ENCODE measurements around the gene PRDM4.

The PRDM4 gene, protein sequence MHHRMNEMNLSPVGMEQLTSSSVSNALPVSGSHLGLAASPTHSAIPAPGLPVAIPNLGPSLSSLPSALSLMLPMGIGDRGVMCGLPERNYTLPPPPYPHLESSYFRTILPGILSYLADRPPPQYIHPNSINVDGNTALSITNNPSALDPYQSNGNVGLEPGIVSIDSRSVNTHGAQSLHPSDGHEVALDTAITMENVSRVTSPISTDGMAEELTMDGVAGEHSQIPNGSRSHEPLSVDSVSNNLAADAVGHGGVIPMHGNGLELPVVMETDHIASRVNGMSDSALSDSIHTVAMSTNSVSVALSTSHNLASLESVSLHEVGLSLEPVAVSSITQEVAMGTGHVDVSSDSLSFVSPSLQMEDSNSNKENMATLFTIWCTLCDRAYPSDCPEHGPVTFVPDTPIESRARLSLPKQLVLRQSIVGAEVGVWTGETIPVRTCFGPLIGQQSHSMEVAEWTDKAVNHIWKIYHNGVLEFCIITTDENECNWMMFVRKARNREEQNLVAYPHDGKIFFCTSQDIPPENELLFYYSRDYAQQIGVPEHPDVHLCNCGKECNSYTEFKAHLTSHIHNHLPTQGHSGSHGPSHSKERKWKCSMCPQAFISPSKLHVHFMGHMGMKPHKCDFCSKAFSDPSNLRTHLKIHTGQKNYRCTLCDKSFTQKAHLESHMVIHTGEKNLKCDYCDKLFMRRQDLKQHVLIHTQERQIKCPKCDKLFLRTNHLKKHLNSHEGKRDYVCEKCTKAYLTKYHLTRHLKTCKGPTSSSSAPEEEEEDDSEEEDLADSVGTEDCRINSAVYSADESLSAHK
- 85.3 to 92.0 (median 86.7) reads per million in 4 experiments for total RNA-seq

DNA sequence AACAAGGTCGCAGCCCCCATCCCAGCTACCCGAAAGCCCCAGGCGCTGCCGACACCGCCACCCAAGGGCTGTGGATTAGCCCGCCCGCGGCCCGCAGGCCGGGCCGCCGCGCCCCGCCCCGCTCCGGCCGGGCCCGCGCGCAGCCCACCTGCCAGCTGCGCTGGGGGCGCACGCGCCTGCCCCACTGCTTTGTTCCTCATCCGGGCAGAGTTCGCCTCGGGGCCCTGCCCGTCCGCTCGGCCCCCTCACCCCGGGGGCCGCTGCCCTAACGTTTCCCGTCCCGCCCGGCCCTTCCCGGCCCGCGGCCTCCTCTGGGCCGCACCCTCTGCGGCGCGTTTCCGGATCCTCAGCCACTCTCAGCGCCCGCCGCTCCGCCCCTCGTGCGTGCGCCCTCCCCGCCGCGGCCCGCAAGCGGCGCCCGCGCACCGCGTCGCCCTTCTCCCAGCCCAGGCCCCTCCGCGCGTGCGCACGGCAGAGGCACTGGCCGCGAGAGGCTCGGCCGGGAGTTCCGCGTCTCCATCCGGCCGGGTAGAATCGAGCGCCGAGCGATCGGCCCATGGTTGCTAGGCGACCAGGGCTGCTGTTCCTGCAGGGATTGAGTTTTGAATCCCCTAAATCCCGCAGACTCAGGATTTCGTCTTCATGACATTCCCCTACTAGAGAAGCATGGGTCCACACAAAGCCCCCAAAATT lies at the start of gene PRDM4:
PRDM4 (minus strand) TSS at position 329 of the 693 bp plus-strand sequence. CDS start 622 bp downstream, outside the sequence.
- peak; percentile 79 for DNase-seq

DNA sequence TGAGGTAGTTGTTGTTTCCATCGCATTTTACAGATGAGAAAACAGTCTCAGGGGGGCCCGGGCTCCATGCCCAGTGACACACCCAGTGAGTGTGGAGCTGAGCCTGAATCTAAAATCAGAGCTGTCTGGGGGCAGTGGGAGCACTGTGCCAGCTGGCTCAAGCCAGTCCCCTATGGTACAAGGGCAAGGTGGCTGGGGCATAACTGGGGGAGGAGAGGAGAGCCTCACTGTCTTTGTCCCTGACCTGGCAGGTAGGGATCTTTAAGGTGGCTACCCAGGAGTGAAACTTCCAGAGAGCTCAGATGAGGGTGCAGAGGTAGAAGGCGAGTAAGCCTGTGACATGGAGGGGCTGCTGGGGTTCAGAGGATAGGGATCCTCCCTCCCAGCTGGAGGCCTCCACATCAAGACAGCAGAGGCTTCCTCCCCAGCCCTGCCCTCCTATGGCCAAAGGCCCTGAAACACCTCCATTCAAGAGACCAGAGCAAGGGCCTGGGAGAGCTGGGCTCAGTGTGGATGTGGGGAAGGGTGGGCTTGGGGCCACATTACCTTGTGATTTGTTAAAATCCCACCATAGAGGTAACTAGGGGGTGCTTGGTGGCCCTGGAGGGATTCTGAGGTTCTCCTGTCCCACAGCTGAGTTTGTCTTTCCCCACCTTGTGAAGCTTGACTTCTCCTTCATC lies 46.7 kb upstream of the PRDM4 start:
- DNase-seq = no peak

DNA sequence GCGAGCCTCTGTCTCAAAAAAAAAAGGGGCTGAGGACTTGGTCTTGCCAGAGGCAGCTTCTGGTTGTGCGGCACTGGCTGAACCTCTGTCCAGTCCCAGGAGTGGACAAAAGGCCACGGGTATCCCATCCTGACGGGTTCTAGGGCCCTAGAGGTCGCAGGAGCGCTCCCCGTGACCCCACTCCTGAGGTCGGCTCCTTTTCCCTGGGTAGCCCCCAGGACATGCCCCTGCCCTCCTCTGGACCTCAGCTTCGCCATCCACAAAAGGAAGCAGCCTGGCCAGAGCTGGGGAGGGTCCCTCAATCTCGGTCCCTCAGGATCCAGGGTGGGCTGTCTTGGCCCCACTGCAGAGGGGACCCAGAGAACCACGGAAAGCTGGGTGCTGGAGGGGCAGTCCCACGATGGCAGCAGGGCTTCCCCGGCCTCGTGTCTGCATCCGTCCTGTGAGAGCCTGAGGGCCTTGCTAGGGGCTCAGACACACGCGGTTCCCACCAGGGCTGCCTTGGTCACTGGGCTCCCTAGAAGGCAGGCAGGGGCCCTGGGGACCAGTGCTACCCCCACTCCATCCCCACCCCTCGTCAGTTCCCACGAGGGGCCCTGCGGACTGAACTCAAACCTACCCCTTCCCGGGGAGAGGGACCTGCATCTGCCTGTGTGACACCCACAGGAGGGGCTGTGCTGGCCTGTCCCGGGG lies 44.7 kb upstream of the PRDM4 start:
- DNase-seq = no peak

DNA sequence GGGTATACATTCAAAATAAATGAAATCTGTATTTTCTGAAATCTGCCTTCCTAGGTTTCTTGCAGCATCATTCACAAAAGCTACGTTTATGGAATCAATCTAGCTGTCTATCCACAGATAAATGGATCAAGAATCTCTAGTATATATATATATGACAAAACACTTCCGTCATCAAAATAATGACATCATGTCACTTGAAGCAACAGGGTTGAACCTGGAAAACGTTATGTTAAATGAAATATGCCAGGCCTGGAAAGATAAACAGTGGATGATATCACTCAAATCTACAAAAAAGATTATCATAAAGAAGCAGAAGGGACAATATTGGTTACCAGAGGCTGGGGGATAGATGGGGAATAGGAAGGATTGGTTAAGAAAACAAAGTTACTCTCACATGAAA lies 42.2 kb upstream of the PRDM4 start:
- DNase-seq = no peak

DNA sequence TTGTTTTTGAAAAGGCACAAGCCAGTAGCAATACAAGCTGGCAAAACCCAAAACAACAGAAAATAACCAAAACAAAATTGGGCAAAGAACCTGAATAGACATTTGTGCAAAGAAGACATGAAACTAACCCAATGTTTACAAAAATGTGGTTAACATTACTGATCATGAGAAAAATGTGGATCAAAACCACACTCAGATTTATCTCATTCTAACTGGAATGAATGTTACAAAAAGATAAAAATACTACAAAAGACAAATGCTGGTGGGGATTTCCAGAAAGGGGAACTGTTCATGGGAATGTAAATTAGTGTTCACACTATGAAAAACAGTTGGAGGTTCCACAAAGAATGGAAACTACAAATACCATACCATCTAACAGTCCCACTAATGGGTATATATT lies 40.2 kb upstream of the PRDM4 start:
- no peak for DNase-seq

DNA sequence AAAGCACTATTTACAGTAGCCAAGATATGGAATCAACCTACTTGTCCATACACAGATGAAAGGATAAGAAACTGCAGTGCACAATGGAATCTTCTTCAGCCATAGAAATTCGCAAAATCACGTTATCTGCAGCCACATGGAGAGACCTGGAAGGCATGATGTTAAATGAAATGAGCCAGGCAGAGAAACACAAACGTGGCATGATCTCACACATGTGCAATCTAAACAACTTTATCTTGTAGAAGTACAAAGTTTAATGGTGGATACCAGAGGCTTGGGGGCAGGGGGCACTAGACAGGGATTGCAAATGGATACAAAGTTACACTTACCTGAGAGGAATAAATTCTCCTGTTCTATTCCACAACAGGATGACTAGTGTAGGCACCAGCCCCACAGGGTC lies 37.6 kb upstream of the PRDM4 start:
- DNase-seq = no peak

DNA sequence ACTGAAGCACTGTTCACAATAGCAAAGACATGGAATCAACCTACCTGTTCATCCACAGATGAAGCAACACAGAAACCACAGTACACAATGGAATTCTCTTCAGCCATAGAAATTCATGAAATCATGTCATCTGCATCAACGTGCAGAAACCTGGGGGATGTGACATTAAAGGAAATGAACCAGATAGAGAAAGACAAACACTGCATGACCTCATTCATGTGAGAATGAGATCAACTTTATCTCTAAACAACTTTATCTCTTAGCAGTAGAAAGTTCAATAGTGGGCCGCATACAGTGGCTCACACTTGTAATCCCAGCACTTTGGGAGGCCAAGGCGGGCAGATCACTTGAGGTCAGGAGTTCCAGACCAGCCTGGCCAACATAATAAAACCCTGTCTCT lies 33.5 kb upstream of the PRDM4 start:
- no peak for DNase-seq

DNA sequence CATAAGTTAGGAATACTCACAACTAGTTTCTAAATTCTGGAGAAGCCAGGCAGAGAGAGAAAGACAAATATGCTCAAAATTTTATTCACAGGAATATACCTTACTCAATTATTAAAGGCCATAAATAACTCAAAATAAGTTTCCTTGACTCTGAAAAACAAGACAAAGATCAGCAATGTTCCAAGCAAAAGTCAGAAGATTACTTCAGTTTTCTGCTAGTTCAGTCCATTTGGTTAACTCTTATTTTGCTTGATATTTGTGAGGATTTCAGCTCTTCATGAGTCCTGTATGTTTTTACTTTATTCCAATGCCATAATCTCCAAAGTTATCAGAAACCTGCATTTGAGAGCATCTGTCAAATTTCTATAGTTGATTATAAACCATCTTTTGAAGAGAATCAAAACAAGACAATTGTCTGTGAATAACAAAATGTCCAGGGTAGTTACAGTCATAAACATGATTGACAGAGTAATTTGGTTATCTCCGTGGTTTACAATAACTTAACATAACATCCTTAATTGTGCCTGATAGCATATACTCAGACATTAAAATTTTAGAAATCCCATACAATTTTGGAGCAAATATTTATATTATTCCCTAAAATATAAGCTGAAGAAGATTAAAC lies 30.6 kb upstream of the PRDM4 start:
- no peak for DNase-seq

DNA sequence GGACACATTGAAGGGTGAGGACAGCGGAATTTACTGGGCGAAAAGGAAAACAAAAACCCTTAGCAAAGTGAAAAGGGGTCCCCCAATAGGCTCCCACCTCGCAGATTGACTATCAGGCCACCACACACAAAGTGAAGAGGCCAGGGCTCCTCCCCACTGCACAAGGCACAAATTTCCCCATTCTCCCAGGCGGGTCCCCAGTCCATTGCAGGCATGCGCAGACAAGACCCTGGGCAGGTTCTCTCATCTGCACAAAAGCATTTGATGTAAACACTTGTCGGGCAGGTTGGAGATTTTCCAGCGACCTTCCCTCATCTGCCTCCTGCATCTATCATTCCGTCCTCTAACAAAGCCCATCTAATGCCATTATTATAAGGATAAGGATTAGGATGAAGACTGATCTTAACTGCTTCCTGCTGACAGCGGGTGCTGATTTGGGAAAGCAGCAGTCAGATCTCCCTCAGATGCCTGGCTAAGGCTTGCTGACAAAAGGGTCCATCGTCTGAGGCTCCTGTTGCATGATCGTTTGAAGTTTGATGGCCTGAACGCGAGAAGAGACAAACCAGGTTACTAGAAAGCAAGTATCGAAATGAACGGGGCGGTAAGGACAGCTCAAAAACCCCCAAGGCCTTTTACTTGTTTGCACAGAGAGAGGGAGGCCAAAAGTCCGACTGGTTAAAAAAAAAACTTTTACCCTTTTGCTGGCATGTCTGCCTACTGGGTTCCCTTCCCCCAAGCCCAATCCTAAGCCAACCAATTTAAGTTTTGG lies 27.9 kb upstream of the PRDM4 start:
- no peak for DNase-seq

DNA sequence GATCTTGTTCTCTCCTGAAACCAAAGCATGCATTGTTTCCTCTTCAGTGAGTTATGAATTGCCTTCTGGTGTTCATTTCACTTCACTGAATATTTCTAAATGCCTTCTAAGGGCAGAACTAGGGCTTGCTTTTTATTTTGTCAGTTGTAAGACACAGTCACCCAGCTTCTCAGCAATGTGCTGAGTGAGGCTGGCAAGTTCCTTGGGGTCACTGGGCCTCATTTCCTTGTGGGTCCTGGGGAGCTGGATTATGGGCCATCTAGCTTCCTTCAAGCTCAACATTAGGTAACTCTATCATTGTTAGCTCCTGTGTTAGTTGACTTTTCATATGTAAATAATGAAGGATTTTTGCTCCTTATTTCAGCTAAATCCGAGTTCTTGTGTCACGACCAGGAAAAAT lies 27.3 kb upstream of the PRDM4 start:
- no peak for DNase-seq

DNA sequence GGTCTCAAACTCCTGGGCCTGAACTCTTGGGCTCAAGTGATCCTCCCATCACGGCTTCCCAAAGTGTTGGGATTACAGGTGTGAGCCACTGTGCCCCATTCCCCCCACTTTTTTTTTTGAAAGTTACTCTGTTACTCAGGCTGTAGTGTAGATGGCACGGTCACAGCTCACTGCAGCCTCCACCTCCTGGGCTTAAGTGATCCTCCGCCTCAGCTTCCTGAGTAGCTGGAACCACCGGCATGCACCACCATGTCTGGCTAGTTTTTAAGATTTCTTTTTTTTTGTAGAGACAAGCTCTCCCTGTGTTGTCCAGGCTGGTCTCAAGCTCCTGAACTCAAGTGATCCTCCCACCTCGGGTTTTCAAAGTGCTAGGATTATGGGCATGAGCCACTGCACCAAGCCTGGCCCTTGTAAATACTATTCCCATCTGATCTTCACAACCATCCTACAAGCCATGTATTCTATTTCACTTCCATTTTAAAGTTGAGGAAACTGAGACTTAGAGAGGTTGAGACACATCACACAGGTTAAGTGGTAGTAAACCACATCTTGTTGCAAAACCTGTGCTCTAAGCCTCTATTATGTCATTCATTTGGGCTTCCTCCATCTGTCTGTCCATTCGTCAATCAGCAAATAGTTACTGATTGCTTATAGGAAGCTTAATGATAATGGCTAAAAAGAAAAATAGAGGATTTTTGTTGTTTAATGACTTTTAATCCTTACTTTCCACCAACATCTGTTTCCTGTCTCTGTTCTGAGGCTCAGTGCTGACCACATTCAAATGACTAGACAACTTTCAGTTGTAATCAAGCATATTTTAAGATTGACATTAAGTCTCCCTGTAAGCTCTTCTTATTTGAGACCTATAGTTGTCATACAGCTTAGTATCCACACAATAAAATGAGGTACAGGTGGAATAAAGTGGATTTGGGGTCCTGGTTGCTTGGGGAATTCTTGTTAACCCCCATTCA lies 22.8 kb upstream of the PRDM4 start:
- DNase-seq = no peak

DNA sequence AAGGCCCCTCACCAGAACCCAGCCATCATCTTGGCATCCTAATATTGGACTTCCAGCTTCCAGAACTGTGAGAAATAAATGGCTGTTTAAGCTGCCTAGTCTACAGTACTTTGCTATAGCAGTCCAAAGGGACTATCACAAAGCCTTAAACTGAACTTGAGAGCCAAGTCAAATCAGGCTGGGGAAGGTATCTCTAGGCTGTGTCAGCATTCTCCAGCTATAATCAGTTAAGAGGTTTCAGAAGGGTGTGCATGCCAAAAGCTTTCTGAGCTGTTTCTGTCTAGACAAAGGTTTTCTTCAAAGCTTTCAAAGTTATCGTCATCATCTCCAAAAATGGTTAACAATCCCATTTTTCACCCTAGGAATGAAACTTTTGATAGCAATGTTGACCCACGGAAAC lies 21.1 kb upstream of the PRDM4 start:
- DNase-seq = no peak

DNA sequence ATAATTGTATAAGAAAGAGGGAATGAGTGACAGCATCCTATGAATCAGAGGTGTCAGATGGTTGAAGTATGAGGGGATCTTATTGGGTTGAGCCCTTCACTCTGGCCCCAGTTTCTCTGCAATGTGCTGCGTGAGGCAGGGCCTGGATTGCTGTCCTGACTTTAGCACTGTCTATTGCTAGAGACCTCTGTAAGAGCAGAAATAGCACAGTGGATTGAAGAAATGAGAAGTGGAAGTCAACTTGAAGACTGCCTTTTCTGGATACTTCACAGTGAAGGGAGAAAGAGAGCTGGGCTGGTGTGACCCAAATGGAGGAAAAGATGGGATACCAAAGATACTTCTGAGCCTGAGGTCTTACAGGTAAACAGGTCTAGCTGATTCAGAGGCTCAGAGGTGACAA lies 19.4 kb upstream of the PRDM4 start:
- DNase-seq = no peak

DNA sequence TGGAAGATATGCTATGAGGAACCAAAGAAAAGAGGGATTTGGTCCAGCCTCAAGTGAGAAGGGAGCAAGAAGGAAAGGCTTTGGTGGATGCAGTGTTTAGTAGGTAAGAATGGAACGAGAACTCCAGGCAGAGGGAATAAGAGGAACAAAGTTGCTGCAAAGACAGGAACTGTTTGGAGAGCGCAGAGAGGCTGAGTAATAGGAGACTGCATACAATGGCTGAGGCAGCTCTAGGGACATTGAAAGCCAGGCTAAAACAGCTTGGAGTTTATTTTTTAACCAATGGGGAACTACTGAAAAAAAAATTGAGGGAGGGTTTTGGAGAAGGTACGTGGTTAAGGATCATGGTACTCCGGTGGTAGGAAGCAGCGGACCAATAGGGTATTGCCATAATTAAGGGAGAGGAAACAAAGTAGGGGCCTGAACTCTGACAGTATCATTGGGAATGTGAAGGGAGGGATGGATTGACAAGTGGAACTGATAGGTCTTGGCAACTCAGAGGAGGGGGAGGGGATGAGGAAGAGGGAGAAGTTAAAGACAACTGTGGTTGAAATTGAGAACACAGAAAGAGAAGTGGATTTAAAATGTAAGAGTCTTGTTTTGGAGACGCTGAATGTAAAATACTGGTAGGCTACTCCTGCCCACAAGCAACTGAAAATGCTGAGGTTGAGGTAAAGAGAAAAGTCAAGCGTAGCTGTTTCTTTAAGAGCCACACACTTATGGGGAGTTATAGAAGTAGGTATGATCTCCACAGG lies 18.3 kb upstream of the PRDM4 start:
- no peak for DNase-seq

DNA sequence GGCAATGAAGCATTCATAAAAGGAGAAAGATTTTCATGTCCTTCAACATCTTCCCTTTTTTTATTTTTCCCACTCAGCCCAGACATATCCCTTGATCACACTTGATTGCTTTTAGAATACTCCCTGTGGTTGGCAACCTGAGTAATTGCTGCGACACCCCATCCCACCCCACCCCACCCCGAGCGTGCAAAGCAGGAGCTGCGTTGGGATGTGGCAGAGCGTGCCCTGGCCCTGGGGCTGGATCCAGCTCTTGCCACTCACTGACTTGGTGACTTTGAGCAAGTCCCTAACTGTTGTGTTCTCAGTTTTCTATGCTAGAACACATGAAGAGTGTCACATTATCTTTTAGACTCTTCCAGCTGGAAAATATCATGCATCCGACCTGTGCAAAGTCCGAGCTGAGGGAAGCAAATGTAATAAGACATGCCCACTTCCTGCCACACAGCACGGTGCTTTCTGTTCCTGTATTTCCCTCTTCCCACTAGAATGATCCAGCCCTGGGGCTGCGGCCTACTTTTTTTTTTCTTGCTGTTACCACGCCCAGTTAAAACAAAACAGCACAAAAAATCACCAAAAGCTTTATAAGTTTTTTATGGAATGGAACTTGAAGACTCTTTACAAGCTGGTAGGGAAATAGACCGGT lies 17.6 kb upstream of the PRDM4 start:
- no peak for DNase-seq

DNA sequence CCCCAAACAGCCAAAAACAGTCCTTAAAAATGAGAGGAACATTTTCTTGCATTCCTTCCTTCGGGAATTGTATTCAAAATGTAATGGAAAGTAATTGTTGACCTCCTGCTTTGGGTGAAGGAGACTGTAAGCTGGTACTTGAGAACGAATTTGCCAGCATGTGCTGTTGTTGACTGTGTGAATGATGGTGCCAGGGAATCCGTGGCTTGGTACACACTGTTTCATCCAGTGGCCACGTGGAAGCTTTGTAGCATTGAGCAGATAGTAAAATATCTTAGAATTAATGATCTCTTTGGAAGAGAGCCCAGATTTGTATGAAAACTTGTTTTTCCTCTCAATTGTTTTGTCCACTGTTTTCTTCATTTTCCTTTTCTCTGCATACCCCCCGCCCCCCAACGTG lies 15.2 kb upstream of the PRDM4 start:
- DNase-seq = no peak

DNA sequence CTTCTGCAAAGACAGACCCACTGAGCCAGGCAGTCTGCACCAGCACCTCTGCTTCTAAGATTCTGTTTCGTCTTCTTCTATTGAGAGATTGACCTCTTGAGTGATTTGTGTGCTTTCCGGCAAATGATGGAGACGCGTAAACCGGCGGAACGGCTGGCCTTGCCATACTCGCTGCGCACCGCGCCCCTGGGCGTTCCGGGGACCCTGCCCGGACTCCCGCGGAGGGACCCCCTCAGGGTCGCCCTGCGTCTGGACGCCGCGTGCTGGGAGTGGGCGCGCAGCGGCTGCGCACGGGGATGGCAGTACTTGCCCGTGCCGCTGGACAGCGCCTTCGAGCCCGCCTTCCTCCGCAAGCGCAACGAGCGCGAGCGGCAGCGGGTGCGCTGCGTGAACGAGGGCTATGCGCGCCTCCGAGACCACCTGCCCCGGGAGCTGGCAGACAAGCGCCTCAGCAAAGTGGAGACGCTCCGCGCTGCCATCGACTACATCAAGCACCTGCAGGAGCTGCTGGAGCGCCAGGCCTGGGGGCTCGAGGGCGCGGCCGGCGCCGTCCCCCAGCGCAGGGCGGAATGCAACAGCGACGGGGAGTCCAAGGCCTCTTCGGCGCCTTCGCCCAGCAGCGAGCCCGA lies 14.3 kb upstream of the PRDM4 start:
- DNase-seq = no peak
